Measurements from ENCODE around the gene NPM3. TPM values are rescaled to one million over a fixed set of nuclear protein-coding genes. Genes with fewer than 3 reads are reported as not detected.

NPM3 gene
- total and polyA plus RNA-seq, 2 of the 8 experiments (the other 6 are each of a cell fraction or from before 2014, with no cell fraction given) = 127 to 175 TPM

- no peak overlapping the region for H3K4ac ChIP-seq (replicated peaks; ENCODE audit: insufficient read length, low read depth, low read length)
- no peak overlapping the region for H2BK20ac ChIP-seq (ENCODE audit: low read length)
- H3K4me1 ChIP-seq (replicated peaks in 1 of 4; ENCODE audit: control insufficient read depth in 3 of 4, insufficient read depth in 4 of 4, low read length in 3 of 4) = peaks cover 4 to 28% (median 18%) of the 10 kb centered on the region in 4 experiments
- H3K18ac ChIP-seq (ENCODE audit: extremely low read depth, low read length) = no peak overlapping the region
- H3K79me1 ChIP-seq (ENCODE audit: low read depth, low read length) = peaks cover 7% of the 10 kb centered on the region
- H2AK5ac ChIP-seq (ENCODE audit: low read depth, low read length) = no peak overlapping the region
- FAIRE-seq = no peak
- DNase-seq (ENCODE audit: low read depth in 1 of 2, low spot score in 2 of 2) = no peak
- no peak overlapping the region for H4K5ac ChIP-seq (ENCODE audit: insufficient read length, low read depth, low read length)
- no peak overlapping the region for H2AFZ ChIP-seq (ENCODE audit: low read length)
- H4K20me1 ChIP-seq (replicated peaks in 1 of 2; ENCODE audit: control insufficient read depth in 1 of 2, insufficient read depth in 2 of 2, low read length in 2 of 2) = peaks cover 14 to 18% of the 10 kb centered on the region in 2 experiments
- H2BK15ac ChIP-seq (ENCODE audit: low read length) = no peak overlapping the region
- no peak overlapping the region for H3K14ac ChIP-seq (ENCODE audit: insufficient read length)
- H3K4me3 ChIP-seq (ENCODE audit: extremely low read depth in 1 of 4, insufficient read depth in 2 of 4, low read depth in 3 of 4, low read length in 4 of 4) = no peak overlapping the region
- no peak overlapping the region for H3K23ac ChIP-seq (ENCODE audit: insufficient read length)
- no peak overlapping the region for H4K8ac ChIP-seq (ENCODE audit: extremely low read depth, insufficient read depth, low read length)
- POLR2A ChIA-PET (ENCODE audit: partially characterized antibody) = interaction anchor here (0.7 to 9.1 kb wide), 9 partner anchors 8 to 38 kb away, joined by 3 to 66 read pairs (median 9); partner anchors contain the start of gene OGA
- WGBS, 2 experiments (ENCODE audit: extremely low coverage in 1 of 2, insufficient coverage in 1 of 2, insufficient read length in 1 of 2, insufficient replicate concordance in 2 of 2, low coverage in 1 of 2, low lambda C conversion rate in 2 of 2, missing lambda C conversion rate in 1 of 2) = 82% methylated on average over 2 of the region's 2 CpGs; no CpG with 5 or more reads in 1 of the 2 experiments
- H3K27me3 ChIP-seq (replicated peaks in 1 of 4; ENCODE audit: control insufficient read depth in 3 of 4, extremely low read depth in 1 of 4, insufficient read depth in 3 of 4, low read length in 3 of 4) = peaks cover 0 to 10% (median 6%) of the 10 kb centered on the region in 4 experiments; a peak in 5 of 7 replicates
- no peak overlapping the region for H2BK12ac ChIP-seq (ENCODE audit: low read depth, low read length)
- H3K9me3 ChIP-seq (ENCODE audit: insufficient read depth in 2 of 2, low read depth in 1 of 2, low read length in 1 of 2) = no peaks in the 10 kb centered on the region
- peaks cover 17% of the 10 kb centered on the region for H3K23me2 ChIP-seq (ENCODE audit: low read depth, low read length)
- H3K27ac ChIP-seq (ENCODE audit: low read depth, low read length) = no peak overlapping the region
- H3K4me2 ChIP-seq (ENCODE audit: insufficient read depth in 1 of 2, low read depth in 2 of 2, low read length in 2 of 2) = no peak overlapping the region; a peak in 1 of 4 replicates
- CTCF ChIA-PET (ENCODE audit: partially characterized antibody) = interaction anchor here (0.9 to 9.8 kb wide), 12 partner anchors 13 to 570 kb away, joined by 3 to 246 read pairs (median 4); no protein-coding TSS in a partner anchor
- H3K56ac ChIP-seq (replicated peaks; ENCODE audit: insufficient read length, low read depth, low read length) = no peak overlapping the region
- peaks cover 12 to 34% (median 26%) of the 10 kb centered on the region in 4 experiments for H3K36me3 ChIP-seq (ENCODE audit: control insufficient read depth in 2 of 4, insufficient read depth in 4 of 4, low read length in 3 of 4)
- no peak overlapping the region for H2BK120ac ChIP-seq (replicated peaks; ENCODE audit: low read depth, low read length)
- H2BK5ac ChIP-seq (ENCODE audit: low read depth, low read length) = no peak overlapping the region
- no peak for TF ChIP-seq SIX5 (IDR thresholded peaks at IDR 0.05; ENCODE audit: low read depth, low read length)
- no peak for TF ChIP-seq ZNF274 (IDR thresholded peaks at IDR 0.05; ENCODE audit: borderline replicate concordance, extremely low read depth, low read length)
- no peak for TF ChIP-seq RFX5 (IDR thresholded peaks at IDR 0.05; ENCODE audit: borderline replicate concordance, low read depth, low read length)
- no peak overlapping the region for H4K91ac ChIP-seq (replicated peaks; ENCODE audit: insufficient read length, low read length)
- peaks cover 0 to 8% of the 10 kb centered on the region in 2 experiments; a peak in 1 of 4 replicates for H3K79me2 ChIP-seq (ENCODE audit: control insufficient read depth in 1 of 2, insufficient read depth in 2 of 2, low read length in 2 of 2)
- no peak overlapping the region for H3K9ac ChIP-seq (replicated peaks in 1 of 4; ENCODE audit: extremely low read depth in 1 of 4, low read depth in 3 of 4, low read length in 3 of 4)
Observed at GRCh38 chr10:101784558-101784957, 1.3 kb upstream of the NPM3 start.

All from H1 (cell line).